GM12865 (cell line): ENCODE measurements around the gene RHOG.

ENCODE experiments used
- DNase-seq: peaks from one replicate; pipeline ENCODE4 v3.0.0; 2010; ENCODE audit warnings: low read depth
- H3K4me3 ChIP-seq: 2 replicates; pipeline ENCODE4 v1.5.1; 2011; ENCODE audit warnings: mild to moderate bottlenecking, low read depth, low read length, control low read depth
- TF ChIP-seq, protein P1 (sequence below): IDR thresholded peaks from 2 replicates; pipeline ENCODE4 v1.5.1; 2011; ENCODE audit warnings: low read length, control low read depth, low read depth, inconsistent platforms; ENCODE audit not compliant: insufficient read depth; ENCODE audit errors: missing control alignments

The RHOG gene

DNA sequence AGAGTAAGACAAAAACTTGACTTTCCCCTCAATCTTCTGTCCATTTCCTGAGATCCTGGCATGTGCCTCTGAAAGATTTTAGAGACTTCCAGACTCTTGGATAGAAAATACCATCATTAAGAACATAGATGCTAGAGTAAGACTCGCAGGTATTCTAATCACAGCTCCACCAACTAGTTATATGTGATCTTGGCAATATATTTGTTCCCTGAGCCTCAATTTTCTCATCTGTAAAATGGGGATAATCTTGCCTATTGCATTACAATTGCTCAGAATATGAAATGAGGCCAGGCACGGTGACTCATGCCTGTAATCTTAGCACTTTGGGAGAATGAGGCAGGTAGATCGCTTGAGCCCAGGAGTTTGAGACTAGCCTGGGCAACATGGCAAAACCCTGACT is 10.7 kb downstream of the RHOG start:
- H3K4me3 ChIP-seq, result no peak overlapping the region
- no peak for DNase-seq
- TF ChIP-seq, protein P1, sequence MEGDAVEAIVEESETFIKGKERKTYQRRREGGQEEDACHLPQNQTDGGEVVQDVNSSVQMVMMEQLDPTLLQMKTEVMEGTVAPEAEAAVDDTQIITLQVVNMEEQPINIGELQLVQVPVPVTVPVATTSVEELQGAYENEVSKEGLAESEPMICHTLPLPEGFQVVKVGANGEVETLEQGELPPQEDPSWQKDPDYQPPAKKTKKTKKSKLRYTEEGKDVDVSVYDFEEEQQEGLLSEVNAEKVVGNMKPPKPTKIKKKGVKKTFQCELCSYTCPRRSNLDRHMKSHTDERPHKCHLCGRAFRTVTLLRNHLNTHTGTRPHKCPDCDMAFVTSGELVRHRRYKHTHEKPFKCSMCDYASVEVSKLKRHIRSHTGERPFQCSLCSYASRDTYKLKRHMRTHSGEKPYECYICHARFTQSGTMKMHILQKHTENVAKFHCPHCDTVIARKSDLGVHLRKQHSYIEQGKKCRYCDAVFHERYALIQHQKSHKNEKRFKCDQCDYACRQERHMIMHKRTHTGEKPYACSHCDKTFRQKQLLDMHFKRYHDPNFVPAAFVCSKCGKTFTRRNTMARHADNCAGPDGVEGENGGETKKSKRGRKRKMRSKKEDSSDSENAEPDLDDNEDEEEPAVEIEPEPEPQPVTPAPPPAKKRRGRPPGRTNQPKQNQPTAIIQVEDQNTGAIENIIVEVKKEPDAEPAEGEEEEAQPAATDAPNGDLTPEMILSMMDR, result no peak

DNA sequence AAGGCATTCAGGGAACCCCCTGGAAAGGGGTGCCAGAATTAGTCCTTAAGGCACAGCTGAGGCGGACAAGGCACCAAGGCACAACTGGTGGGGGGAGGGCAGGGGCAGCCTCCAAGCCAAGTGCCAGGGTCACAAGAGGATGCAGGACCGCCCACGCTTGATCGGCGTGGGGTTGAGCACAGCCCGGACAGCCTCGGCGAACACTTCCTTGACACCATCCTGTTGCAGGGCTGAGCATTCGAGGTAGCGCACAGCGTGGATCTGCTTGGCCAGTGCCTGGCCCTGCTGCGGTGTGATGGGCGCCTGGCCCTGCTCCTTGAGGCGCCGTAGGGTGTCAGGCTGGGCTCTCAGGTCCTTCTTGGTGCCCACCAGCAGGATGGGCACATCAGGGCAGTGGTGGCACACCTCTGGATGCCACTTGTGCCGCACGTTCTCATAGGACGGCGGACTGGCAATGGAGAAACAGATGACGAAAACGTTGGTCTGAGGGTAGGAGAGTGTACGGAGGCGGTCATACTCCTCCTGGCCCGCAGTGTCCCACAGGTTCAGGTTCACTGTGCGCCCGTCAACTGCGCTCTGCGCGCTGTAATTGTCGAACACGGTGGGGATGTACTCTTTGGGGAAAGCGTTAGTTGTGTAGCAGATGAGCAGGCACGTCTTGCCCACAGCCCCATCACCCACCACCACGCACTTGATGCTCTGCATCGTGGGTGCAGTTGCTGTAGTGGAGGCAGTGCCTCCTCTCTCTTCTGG is 13.1 kb downstream of the RHOG start:
- TF ChIP-seq, protein P1, result no peak
- H3K4me3 ChIP-seq, result no peak overlapping the region
- no peak for DNase-seq

DNA sequence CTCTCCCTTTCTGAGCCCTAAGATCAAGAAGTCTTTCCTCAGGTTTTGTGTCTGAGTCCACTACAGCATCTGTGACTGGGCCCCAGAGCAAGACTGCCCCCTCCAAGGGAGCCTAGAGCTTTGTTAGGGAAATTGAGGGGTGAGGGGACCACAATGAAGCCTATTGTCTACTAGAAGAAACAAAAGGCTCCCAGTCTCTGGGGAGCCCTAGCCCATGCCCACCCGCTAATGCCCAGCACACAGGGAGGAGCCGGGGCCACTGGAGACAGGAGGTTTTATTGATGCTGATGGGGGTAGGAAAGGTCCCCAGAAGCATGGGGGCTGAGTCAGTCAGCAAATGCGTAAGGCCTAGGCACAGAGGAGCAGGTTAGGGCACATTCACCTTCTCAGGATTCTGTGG is 14.0 kb downstream of the RHOG start:
- TF ChIP-seq, protein P1, result no peak
- H3K4me3 ChIP-seq, result no peak overlapping the region
- DNase-seq, result no peak

DNA sequence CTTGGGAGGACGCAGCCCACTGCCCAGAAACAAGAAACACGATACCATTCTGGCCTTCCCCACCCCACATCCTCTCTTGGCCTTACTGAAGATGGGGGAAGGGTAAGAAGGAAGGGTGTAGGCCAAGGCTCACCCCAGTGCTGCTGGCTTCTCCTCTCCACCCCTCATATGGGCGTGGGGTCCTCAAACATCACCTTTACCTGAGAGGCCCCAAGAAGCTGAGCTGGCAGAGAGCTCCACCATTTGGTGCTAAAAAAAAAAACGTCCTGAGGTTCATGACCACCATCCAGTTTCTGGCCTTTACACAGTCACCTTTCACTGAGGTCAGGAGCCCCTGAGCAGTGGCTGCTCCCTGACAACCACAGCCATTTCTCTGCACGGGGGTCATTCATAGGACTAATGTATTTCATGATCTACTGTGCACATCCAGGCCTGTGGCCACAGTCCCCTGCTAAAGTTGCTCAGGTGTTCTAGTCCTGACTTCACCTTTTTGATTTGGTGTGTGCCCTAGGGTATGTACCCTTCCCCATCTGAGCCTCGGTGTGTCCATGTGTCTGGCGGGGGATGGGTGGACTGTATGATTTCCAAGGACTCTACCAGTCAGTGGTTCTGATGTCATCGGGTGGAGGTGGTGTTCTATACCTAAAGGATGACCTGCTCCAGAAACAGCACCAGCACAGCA is 15.1 kb downstream of the RHOG start:
- DNase-seq, result no peak
- H3K4me3 ChIP-seq, result no peak overlapping the region
- TF ChIP-seq, protein P1, result no peak

DNA sequence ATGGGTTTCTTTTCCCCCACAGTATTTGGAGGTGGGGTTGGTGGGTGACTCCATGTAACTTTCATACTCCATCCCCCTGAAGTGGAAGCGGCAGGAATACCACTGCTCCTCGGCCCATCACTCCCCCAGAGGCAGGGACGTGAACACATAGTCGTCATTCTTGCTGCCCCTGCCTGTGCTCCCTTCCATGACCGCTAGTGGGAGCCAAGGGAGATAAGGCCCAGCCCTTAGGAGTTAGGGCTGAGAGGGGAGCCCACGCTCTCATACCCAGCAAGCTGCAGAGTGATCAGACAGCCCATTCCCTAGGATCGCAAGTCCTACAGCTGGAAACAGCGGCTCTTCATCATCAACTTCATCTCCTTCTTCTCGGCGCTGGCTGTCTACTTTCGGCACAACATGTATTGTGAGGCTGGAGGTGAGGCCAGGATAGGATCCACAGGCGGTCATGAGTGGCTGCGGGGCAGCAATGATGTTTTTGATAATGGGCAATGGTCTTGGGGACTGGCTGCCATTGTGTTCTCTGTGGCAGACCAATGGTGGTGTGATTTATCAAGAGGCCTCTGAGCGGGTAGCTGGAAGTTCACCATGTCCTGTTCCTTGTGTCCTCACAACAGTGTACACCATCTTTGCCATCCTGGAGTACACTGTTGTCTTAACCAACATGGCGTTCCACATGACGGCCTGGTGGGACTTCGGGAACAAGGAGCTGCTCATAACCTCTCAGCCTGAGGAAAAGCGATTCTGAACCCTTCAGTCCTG is 15.9 kb downstream of the RHOG start:
- TF ChIP-seq, protein P1, result peak; percentile 95
- H3K4me3 ChIP-seq, result no peak overlapping the region
- DNase-seq, result peak; percentile 85

DNA sequence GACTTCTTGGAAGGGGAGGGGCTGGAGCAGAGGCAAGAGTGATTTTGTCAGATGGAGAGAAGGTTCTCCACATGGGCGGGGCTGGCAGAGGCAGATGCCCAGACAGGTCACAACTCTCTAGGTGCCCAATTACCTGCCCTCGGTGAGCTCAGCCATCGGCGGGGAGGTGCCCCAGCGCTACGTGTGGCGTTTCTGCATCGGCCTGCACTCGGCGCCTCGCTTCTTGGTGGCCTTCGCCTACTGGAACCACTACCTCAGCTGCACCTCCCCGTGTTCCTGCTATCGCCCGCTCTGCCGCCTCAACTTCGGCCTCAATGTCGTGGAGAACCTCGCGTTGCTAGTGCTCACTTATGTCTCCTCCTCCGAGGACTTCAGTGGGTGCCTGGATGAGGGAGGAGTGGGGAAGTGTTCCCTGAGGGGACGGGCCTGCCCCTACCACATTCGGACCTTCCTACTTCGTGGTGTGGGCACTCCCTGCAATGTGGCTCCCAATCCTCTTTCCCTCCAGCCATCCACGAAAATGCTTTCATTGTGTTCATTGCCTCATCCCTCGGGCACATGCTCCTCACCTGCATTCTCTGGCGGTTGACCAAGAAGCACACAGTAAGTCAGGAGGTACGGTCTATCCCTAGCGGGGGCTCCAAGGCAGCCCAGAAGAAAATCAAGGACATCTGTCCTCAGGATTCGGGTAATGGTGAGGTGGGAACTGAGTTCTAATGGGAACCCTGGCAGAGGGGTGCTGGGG is 16.8 kb downstream of the RHOG start:
- DNase-seq, result no peak
- TF ChIP-seq, protein P1, result no peak
- H3K4me3 ChIP-seq, result no peak overlapping the region
